GM13976 (cell line): ENCODE data around the gene COMP.

ENCODE experiments used
- DNase-seq: peaks from one replicate; pipeline ENCODE4 v3.0.0; 2012; ENCODE audit warnings: low spot score
- in situ Hi-C: fragments of 300-500 bp; cut with MboI; formaldehyde crosslinking; loops from one replicate; pipeline ENCODE4 v1.12.0; 2022; ENCODE audit warnings: low sequenced_read_pairs, mixed read lengths, inconsistent platforms; ENCODE audit not compliant: unreplicated experiment
- TF ChIP-seq, protein P1 (sequence below): IDR thresholded peaks from 2 replicates; pipeline ENCODE4 v1.5.1; 2012; ENCODE audit warnings: borderline replicate concordance, mild to moderate bottlenecking; ENCODE audit not compliant: insufficient read depth; ENCODE audit errors: extremely low read depth, missing control alignments, control extremely low read depth

The COMP gene

DNA sequence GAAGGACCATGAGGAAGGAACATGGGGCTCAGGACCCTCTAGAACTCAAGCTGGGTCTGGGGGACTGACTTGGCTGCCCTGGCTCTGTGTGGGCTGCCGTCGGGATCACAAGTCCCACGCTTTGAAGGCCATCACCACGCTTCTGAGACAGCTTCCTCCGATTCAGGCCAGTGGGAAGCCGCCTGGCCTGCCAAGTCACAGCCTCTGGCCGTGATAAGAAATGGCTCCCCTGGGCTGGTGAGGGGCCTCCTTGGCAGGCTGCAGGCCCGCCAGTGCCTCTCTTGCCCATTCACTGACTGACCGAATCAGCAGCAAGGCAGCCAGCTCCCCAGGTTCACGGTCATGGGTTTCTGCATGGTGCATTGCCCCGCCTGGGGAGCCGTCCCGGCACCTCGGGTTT, 48.8 kb downstream of the COMP start:
- in situ Hi-C loops, result no loop called here

DNA sequence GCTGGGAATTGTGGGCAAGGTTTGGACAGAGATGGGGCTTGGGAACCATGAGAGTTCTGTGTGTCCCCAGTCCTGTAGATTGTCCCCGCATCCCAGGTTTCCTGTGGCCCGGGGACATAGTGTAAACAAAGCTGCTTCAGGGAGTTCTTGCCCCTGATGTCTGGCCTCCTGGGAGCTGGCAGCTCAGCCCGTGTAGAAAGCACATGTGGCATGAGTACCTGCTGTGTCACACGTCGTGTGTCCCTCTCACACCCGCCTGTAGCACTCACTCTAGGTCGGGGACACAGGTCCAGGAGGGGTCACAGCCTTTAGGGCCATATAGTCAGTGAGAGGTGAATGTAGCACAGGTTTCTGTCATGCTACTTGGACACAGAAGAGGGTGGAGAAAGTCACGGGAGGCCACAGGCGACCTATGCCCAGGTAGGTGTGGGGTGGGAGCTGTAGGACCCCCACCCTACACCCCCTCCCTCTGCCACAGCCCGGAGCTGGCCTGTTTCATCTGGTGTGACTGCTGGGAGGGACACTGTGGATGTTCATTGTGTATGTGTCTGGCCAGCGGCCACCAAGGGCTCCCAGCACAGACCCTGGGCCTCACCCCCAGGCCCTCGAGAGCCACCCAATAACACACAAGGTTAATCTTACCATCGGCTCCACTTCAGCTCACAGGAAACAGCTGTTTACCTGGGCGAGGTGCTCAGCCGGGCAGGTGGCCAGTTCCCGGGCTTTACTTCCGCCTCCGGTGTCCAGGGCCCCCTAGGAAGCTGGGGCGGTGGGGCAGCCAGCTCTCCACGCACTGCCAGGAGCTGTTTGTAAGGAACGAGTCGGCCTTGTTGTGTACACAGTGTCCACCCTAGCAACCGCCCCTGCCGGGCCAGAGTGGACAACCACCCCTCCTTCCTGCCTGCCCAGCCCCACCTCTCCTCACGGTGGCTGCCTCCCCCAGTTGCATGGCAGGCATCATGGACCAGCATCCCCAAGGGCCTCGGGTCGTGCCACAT, 49.7 kb downstream of the COMP start:
- TF ChIP-seq, protein P1, sequence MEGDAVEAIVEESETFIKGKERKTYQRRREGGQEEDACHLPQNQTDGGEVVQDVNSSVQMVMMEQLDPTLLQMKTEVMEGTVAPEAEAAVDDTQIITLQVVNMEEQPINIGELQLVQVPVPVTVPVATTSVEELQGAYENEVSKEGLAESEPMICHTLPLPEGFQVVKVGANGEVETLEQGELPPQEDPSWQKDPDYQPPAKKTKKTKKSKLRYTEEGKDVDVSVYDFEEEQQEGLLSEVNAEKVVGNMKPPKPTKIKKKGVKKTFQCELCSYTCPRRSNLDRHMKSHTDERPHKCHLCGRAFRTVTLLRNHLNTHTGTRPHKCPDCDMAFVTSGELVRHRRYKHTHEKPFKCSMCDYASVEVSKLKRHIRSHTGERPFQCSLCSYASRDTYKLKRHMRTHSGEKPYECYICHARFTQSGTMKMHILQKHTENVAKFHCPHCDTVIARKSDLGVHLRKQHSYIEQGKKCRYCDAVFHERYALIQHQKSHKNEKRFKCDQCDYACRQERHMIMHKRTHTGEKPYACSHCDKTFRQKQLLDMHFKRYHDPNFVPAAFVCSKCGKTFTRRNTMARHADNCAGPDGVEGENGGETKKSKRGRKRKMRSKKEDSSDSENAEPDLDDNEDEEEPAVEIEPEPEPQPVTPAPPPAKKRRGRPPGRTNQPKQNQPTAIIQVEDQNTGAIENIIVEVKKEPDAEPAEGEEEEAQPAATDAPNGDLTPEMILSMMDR, result no peak
- in situ Hi-C loops, result no loop called here
- no peak for DNase-seq

More for the DNA sequence above, 48.8 kb downstream of the COMP start:
- DNase-seq, result no peak
- TF ChIP-seq, protein P1, result no peak

DNA sequence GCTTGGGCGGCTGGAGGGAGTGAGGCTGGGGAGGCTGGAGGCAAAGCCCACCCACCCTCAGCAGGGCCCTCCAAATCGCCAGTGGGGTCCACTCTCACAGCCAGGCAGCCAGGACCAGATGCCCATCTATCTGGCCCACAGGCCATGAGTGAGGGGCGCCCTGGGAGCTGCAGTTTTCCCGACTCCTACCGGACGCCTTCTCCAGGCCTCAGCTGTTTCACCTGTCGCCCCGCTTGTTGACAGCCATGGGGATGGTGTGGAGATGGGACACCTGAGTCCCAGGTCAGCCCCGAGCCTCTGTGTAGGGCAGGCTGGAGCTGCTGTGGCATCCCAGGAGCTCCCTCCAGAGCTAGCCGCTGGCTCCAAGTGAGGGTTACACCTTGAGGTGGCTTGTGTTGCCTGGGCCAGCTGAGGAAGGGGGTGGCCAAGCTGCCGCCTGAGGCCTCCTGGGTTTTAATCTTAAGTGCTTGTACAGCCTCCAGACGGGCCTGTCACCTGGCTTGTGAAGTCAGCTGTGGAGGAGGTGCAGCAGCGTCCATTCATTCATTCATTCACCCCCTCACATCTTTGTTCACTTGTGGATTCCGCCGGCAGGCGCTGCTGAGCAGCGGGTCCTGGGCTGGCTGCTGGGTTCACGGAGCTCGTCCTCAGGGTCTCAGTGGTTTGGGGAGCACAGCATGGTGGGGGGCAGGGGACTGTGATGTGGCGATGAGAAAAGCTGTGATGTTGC, 52.0 kb downstream of the COMP start:
- in situ Hi-C loops, result no loop called here
- DNase-seq, result no peak
- TF ChIP-seq, protein P1, result no peak

DNA sequence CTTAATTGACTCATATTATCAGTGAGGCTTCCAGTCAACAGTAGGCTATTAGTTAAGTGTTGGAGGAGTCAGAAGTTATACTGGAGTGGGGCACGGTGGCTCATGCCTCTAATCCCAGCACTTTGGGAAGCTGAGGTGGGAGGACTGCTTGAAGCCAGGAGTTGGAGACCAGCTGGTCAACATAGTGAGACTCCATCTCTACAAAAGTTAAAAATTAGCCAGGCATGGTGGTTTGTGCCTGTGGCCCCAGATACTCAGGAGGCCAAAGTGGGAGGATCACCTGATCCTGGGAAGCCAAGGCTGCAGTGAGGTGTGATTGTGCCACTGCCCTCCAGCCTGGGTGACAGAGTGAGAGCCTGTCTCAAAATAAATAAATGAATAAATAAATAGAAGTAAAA, 53.2 kb downstream of the COMP start:
- in situ Hi-C loops, result no loop called here
- TF ChIP-seq, protein P1, result no peak
- no peak for DNase-seq

DNA sequence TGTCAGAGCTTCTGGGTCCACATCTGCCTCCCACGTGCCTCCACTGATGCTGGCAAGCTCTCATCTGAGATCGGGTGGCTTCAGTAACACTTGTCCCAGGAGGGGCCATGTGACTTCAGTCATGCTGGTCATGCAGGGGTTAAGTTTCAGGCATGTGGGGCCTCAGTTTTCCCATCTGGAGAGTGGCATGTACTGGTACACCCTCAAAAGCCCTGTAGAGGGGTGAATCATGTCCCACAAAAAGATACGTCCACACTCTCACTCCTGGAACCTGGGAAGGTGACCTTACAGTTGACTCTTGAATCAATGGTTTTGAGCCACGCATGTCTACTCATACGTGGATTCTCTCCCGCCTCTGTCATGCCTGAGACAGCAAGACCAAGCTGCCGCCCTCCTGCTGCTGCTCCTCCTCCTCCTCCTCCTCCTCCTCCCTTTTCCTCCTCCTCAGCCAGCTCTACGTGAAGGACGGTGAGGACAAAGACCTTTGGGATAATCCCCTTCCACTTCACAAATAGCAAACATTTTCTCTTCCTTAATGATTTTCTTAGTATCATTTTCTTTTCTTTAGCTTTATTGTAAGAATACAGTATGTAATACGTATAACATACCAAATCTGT, 53.7 kb downstream of the COMP start:
- no peak for DNase-seq
- TF ChIP-seq, protein P1, result no peak
- in situ Hi-C loops, result no loop called here
